Measurements from ENCODE around the gene DTX2.
"Not testable (repeated sequence)": the region's sequence is repeated elsewhere in the genome, so short reads cannot be mapped to it uniquely, and the experiment has no call there.

Gene DTX2

DNA sequence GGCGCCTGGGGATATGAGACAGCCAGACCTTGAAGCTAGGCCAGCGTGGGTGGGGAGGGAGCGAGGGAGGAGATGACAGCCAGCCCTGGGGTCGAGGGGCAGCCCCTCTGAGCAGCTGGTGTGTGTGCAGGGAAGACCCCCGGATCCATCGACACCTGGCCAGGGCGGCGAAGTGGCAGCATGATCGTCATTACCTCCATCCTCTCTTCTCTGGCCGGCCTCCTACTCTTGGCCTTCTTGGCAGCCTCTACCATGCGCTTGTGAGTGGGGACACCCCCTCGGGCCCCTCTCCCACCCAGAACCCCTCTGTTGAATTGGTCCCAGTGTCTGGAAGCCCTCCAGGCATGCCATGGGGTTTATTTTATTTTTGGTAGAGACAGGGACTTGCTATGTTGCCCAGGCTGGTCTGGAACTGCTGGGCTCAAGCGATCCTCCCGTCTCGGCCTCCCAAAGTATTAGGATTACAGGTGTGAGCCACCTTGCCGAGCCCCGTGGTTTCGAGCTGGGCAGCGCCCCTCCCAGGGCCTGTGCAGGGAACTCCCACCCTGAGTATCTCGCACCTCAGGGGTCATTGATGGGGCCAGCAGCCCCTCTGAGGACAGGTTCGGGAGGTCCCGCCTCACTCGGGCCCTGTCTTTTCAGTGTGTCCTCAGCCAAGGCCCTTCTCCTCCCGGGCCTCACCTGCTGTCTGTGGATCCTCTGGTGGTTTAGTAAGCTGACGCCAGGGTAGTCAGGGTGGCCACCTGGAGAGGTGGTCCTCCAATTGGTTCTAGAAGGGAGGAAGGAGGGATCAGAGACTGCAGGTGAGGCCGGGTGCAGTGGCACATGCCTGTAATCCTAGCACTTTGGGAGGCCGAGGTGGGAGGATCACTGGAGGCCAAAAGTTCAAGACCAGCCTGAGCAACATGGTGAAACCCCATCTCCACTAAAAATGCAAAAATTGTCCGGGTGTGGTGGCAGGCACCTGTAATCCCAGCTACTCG, 52.6 kb downstream of the DTX2 start:
- no peak for DNase-seq

GRCh38 chr7:76514926-76515771, 53.6 kb downstream of the DTX2 start:
- DNase-seq = peak in 1 of 2 donors; percentile 0

DNA sequence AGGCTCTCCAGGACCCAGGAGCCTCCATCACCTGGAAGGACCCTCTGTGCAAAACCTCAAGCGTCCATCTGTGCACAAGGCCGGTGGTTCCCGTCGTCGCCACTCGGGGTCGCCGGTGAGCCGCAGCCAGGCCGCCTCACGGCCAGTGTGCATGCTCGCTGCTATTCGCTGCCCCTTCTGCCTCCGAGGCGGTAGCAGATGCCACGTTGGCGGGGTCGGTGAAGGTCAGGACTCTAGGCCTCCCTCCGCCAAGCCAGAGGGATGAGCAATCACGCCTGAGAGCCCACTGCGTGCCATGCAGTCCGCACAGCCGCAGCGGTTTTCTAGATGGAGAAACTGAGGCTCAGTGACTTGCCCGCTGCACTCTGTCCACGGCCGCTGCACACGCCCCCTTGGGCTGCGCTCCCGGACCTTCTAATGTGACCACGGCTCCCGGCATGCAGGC, 54.5 kb downstream of the DTX2 start:
- DNase-seq = peak in 1 of 2 donors; percentile 18

DNA sequence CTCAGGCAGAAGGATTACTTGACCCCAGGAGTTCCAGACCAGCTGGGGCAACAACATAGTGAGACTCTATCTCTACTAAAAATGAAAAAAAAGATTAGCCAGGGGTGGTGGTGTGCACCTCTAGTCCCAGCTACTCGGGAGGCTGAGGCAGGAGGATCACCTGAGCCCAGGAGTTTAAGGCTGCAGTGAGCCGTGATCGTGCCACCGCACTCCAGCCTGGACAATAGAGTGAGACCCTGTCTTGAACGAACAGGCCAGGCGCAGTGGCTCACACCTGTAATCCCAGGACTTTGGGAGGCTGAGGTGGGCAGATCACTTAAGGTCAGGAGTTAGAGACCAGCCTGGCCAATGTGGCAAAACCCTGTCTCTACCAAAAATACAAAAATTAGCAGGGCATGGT, 55.4 kb downstream of the DTX2 start:
- DNase-seq = not testable (repeated sequence)

- DNase-seq = not testable (repeated sequence)
These were observed 64.7 kb downstream of the DTX2 start for GRCh38 chr7:76526183-76526582.

GRCh38 chr7:76531643-76532042, 70.1 kb downstream of the DTX2 start:
- DNase-seq = not testable (repeated sequence)

GRCh38 chr7:76543197-76543596, 81.7 kb downstream of the DTX2 start, which contains the start of gene SPDYE16:
SPDYE16 (minus strand) TSS chr7:76543297; CDS start chr7:76541459, 1,838 bp downstream.
- DNase-seq = not testable (repeated sequence)

DNA sequence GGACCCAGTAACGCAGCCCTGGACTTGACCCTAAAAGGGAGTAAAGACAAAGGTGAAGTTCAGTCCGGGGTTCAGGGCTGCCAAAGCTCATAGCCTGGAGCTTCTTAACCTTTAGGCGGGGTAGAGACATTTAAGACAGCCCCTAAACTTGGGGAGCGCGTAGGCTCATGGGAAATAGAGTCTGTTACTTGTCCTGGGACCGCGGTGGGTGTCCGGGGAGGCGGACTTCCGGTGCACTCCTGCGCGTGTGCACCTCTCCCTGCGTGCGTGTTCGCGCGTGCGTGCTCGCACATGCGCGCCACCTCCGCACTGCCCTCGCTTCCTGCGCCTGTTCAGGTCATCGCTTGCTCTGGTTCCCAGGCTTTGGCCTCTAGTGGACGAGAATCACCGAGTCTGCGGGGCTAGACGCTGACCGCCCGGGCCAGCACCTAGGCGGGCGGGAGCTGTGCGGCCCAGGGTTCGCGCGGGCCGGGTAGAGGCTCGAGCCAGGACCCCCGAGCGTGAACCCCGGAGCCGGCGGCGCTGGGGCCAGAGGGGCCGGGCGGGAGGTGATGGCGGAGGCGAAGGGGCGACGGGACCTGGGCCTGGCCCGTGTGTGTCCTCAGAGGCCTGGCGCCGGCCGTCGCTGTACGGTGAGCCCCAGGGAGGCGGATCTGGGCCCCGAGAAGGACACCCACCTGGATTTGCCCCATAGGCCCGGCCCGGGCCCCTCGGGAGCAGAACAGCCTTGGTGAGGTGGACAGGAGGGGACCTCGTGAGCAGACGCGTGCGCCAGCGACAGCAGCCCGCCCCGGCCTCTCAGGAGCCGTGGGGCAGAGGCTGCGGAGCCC, 87.7 kb downstream of the DTX2 start:
- DNase-seq = peak; percentile 90 to 91

DNA sequence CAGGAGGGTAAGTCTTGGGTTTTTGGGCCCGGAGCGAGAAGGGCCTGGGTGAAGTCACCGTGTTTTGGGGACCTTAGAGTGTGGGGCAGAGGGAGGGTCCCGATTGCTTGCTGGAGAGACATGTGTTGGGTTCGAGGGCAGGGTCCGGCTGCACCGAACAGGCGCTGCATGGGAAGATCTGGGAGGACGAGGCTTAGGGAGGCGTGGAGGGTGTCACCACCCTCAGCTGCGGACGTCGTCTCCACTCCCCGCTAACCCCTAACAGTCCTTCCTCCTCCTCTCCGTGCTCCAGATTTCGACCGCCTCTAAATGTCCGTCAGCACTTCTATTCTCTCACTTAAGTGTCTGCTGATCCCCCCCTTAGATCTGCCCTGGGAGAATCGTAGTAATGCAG, 88.3 kb downstream of the DTX2 start:
- peak; percentile 2 to 21 for DNase-seq

DNA sequence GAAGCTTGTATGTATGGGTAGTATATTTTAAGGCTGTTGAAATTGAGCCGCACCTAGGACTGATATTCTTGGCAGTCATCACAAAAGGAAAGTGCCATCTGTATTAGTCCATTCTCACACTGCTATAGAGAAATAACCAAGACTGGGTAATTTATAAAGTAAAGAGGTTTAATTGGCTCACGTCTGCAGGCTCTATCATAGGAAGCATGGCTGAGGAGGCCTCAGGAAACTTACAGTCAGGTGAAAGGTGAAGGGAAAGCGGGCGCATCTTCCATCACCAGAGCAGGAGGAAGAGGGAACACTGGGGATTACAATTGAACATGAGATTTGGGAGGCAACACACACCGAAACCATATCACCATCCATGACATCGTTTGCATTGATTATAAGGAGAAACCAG, 90.5 kb downstream of the DTX2 start:
- DNase-seq = not testable (repeated sequence)
